Measurements from ENCODE around the gene ELOA.

- TF ChIP-seq POLR2A (IDR thresholded peaks at IDR 0.05) (no peak), CTCF (IDR thresholded peaks at IDR 0.05) (no peak), POLR2AphosphoS5 (IDR thresholded peaks at IDR 0.05; ENCODE audit: insufficient read depth in 1 of 2, low read depth in 1 of 2) (no peak)
Measured at GRCh38 chr1:23763041-23763577, 19.8 kb downstream of the ELOA start.

Measured in vagina (tissue), 2 donors.